NCI-H446 treated with DMSO at 0.1 percent for 48 hours (cell line): Measurements from ENCODE around the gene DGUOK.

Experiments used
- DNase-seq: peaks from one replicate; lab custom pipeline; 2025; lab: John Stamatoyannopoulos, UW

DGUOK gene

DNA sequence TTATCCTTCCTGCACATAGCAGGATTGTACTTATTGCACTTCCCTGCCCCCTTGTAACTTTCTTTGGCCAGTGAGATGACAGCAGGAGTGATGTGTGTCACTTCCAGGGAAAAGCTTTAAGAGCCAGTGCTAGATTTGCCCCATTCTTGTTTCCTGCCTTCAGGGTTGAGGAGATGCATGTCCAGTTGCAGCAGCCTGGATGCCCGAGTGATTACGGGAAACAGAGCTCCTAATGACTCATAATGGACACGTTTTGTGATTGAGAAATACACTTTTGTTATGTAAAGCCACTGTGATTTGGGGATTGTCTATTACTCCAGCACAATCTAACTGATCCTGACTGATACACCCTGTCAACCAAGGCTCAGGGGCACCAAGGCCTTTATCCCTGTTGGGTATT lies 53.0 kb downstream of the DGUOK start:
- no peak for DNase-seq

DNA sequence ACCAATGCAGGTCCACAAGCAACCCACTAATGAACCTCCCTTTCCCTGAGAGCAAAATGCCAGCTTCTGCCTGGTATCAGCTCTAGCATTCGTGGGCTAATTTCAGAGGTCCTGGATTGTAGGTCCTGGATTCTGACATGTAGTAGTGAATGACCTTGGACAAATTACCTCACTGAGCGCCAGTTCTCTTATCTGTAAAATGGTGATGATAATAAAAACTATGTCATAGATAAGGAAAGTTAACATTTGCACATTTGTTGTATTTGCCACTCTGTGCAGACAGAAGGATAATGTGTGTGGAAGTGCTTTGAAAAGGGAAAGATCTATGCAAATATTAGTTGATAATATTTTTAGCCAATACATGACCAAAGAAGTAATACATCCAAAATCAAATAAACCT lies 53.9 kb downstream of the DGUOK start:
- no peak for DNase-seq

DNA sequence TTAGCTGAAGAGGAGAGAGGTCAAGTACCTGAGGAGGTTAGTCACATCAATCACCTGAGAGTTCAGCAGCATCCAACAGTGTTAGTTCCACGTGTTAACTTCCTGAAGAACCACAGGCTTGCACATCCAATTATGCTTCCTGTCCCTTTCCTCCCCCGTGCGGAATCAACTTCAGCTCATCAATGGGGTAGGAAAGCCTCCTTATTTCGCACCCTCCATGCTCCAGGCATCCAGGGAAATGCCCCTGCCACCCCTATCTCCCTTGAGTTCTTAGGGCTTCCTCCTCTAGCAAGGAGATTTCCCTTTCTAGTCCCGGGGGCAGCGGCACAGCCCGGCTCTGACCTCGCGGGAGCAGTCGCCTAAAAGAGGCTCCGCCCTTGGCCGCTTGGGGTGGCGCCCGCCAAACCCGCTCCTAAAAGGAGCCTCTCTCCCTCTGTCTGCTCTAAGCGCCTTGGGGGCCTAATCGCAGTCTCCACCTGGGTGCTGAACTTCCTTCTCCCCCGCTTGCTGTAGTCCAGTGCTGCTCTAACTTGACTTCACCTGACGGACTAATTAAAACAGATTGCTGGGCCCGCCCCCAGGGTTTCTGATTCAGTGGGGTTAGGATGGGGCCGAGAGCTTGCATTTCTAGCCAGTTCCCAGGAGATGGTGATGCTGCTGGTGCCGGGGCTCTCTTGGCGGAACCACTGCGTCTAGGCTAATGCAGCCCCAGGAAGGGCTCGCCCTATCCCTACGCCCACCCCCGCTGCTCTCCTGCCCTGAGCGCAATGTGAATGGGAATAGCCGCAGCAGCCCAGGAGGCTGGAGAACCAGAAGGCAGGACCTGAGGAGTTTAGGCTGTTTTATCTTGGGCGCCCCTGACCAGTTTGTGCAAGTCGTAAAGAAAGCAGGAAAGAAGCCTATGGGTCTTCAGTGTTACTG lies 54.7 kb downstream of the DGUOK start:
- no peak for DNase-seq

DNA sequence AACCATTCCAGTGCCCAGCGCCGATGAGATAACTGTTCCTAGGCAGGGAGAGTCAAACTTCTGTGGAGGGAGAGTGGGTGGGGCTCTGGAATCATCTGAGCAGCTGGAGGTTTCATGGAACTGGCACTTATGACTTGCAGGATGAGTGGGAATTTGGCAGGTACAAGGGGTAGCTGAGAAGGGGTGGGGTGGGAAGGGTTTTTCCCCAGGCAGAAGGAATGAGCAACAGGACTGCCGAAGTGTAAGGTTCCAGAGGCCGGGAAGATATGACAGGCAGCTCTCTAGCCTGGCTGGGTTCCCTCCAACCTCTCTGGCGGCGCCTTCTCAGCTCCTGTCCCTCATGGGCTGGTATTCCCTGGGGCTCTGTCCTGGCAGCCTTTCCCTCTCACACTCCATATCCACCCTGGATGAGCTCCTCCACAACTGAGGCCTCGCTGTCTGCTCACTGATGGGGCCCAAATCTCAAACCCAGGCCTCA lies 55.5 kb downstream of the DGUOK start:
- peak; percentile 83 for DNase-seq

DNA sequence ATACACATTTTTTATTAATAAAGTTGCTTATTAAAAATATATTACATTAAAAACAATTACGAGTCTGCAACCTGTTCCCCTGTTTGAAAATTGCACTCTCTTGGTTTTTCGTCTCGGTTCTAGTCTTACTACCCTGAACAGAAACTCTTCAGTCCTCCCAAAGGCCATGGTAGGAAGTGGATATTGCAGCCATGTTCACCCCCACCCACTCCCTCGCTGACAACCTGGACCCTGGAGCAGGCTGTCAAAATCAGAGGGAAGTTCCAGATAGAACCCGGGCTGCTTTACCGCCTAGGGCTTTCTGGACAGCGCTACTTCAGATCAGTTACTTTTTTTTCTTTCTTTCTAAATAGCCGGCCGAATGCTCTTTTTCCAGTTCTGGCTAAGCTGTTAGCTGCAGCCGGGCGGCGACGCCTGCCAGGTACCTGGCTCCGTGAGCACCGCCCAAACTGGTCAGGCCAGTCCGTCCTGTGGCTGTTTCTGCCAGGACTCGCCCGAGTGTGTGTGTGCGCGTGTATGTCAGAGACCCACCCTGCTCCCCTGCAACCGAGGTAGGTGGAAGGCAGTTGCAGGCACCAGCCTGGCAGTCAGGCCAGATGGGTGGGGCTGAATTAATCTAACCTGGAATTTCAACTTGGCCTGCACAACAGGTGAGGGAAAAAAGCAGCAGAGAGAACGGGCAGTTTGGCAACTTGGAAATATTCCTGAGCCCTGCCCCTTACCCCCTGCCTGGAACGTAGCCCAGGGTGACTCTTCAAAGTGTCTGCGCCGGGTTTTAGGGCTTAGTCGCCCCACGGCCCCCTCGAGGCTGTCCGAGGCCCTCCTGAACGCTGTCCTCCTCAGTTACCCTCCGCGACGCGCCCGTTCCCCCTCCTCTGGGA lies 56.9 kb downstream of the DGUOK start:
- DNase-seq = no peak

DNA sequence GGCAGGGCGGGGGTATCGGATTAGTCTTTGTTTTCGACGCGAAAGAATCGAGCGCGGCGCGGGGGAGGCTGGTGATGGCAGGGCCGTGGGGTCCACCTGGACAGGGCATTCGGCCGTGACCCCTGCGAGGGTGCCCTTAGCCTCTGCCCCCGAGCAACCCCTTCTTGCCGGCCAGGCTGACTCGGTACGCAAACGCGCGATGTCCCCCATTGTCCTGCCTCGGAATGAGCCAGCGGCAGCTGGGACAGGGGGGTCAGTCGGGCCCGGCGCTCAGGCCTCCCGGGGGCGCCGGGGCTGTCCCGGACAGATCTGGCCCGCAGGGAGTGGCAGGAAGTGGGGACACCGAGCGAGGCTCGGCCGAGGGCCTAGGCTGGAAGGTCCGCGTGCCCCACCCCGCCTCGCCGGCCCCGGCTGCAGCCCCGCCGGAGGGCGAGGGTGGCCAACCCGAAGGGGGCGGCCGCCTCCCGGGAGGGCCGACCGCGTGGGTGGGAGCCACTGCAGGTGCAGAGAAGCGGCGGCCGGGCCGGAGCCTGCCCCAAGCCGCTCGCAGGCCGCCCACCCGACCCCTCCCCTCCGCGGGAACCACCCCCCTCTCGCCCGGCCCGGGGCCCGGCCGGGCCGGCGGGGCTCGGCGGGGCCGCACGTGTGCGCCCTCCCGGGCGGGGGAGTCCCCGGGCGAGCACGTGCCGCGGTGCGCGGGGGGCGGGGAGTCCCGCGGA lies 57.7 kb downstream of the DGUOK start, which contains the start of gene TET3:
Gene TET3, plus strand, starts transcription at position 708 of the 719 bp plus-strand sequence. CDS start 1,494 bp downstream, outside the sequence.
- DNase-seq = no peak

DNA sequence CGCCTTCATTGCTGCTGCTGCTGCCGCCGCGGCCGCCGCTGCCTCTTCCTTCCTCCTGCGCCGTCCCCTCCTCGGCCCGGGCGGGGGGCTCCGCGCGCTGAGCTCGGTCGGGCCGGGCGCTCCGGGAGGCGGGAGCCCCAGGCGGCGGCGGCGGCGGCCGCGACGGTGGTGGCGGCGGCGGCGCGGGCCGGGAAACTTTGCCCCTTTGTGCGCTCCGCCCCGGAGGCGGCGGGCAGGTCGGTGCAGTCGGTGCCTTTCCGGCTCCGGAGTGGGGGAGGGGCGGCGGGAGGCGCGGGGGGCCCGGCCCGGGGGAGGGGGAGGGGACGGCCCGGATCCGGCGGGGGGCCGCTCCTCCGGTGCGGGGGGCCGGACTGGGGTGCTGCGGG lies 58.2 kb downstream of the DGUOK start:
- no peak for DNase-seq

DNA sequence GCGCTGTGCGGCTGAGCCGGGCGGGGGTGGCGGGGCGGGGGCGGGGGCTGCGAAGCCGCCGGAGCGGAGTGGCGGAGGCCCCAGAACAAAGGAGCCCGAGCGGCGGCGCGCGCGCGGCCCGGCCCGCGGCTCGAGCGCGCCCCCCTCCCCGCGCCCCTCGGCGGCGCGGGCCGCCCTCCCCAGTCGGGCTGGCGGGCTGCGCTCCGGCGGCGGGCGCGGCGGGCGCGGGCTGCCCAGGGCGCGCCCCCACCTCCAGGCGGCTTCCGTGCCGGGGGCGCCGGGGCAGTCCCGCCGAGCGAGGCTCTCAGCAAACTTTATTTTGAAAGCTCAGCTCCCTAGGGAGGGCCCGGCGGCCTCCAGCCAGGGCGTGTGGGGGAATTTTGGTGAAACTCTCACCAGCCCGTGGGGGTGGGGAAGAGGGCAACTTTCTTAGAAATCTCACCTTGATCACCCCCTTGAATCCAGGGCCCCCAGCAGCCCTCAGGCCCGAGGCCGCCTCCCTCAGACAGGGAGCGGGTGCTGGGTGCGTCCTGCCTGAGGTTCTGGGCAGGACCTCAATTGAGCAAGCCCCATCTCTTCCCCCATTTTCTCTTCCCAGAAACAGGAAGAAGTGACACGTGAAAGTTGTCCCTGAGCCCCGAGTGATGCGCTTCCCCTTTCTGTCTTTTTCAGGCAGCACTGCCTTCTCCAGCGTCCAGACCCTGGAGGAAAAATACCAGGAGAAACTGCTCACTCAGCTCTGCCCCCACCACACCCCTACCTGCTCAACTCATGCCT lies 58.8 kb downstream of the DGUOK start:
- DNase-seq = no peak

DNA sequence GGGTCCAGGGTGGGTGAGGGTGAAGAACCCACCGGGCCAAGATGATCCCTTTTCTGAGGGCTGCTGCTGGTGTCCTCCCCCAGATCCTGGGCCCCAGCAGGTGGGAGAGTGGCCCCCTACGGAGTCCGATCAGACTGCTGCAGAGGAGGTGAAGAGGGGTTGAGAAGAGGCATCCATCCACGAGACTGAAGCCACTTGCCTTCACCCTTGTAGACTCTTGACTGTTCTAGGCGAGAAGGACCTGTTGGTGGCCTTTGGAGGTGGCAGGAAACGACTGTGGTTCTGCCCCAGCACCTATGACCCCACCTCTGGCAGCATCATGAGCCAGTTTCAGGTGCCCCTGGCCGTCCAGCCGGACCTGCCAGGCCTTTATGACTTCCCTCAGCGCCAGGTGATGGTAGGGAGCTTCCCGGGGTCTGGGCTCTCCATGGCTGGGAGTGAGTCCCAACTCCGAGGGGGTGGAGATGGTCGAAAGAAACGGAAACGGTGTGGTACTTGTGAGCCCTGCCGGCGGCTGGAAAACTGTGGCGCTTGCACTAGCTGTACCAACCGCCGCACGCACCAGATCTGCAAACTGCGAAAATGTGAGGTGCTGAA lies 59.5 kb downstream of the DGUOK start:
- DNase-seq = no peak

DNA sequence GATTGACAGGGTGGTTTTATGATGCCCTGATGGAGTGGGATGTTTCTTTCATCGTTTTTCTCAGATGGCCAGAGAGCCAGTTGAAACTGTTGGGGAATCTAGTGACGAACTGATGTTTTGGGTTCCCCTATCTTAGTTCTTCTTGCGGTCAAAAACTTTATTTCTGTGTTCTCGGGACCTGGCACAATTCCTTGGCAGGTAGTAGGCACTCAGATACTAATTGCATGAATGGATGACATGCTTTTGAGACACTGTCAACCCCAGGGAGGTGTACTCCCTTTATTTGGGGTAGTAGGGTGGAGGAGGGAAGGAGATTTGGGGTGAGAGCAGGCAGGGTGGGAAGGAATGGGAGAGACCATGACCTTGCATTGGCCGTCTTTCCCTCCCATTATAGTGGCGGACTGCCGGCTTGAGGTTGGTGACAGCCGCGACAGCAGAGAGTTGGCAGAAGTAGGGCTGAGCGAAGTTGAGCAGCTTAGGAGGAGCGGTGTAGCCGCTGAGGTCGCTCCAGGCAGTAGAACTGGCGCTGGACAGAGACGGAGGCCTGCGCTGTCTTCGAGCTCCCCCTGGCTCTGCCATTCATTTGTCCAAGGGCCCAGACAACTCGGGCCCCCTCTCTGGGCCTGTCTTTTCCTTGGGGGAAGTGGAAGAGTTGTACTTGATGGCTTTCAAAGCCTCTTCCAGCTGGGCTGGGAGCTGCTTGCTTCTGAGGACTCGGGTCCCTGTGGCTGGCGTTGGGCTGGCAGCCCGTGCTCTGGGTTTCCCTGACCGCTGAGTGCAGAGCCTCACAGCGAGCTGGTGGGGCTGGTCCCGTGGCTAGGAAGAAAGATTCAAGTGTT lies 60.6 kb downstream of the DGUOK start:
- no peak for DNase-seq

DNA sequence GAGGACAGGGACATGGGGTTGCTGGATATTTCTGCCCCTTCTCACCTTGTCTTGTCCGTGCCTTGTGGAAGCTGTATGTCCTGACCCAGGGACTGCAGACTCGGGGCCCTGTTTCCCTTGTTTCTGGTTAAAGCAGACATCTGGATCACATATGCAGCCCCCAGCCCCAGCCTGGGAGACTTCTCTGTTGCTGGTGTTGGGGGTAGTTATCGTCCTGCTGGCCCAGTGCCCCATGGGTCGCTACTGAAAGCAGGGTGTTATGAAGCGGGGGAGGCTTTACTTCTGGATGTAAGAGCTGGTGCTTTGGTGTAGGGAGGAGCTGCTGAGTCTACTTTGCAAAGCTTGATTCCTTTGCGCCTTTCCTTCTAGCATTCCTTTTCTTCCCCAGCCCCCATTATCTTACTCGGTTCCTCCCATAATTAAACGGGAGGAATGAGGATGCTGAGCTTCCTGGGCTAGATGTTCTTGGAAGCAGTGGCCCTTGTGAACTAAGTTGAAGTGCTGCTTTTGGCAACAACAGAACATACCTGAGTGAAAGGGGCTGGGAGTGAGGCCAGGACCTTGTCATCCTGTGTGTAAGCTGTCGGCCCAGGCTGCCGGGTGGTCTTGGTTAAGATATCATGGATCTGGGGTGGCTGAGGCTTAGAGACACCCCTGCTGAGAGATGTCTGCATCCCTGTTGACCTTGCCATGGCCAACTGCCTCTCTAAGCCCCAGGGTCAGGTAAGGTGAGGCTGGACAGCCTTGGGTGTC lies 61.4 kb downstream of the DGUOK start:
- DNase-seq = no peak

DNA sequence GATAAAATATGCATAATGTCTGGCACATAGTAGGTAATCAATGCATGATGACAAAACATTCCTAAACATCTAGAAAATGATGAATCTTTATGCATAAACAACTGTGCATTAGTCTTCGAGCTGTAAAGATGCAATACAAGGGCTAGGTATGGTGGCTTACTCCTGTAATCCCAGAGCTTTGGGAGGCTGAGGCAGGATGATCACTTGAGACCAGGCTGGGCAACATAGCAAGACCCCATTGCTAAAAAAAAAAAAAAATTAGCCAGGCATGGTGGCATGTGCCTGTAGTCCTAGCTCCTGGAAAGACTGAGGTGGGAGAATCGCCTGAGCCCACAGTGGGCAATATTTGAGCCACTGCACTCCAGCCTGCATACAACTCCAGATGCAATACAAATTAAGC lies 63.3 kb downstream of the DGUOK start:
- DNase-seq = no peak

DNA sequence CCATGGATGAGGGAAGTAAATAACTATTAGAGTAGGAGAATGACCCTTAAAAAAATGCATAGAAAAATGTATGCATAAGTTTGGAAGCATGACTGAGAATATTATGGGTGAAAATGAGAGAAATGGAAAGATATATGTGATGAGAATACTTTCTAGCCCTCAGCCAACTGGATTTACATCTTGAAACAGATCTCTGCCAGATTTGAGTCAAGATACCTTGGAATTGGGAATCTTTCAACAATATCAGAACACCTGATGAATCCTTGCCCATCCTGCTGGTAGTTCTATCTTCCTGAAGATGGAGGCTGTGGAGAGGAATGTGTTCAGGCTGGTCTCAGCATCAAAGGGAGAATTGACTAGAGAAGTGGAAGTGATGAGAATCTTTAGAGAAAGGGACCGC lies 63.9 kb downstream of the DGUOK start:
- DNase-seq = no peak

DNA sequence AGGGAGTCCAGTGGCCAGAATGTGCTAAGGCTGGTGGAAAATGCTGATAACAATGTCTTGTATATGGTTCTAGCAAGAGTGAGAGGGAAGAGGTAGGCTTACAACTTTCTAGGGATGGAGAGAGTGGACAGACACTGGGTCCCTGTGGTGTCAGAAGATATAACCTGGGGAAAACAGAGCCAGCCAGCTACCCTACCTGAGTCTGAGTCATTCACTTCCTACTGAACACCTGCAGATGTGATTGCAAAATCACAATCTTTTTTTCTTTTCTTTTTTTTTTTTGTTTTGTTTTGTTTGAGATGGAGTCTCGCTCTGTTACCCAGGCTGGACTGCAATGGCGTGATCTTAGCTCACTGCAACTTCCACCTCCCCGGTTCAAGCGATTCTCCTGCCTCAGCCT lies 65.4 kb downstream of the DGUOK start:
- DNase-seq = no peak

DNA sequence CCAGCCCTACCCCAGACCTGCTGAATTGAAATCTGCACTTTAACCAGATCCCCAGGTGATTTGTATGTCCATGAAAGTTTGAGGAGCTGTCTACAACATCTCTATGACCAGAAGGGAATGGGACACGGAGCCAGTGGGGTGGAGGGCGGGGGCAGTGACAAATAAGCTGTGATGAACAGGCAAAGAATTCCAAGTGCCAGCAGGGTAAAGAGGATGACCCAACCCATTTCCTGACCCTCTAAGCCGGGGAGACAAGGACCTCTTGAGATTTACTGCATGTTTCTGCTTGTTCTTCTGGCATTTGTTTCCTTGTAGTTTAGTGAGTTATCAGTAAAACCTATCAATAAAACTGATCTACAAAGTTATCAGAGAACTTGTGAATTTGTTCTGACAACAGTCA lies 66.7 kb downstream of the DGUOK start:
- DNase-seq = no peak

DNA sequence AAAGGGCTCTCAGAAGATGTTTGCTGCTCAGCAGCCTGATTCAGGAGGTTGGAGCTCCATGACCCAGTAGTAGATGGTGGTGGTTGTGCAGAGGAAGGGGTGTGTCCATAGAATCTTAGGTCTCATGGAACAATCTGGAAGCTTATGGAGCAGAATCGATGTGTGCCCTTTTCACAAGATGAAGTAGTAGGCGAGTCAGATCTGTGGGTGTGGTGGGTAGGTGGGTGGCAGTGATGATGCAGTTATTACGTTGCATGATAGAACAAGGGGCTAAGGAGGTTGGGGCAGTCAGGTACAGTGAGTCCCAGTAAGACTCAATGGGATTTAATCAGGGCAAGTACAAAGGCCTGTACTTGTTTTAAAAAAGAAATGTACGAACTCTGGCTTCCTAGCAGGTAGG lies 67.1 kb downstream of the DGUOK start:
- no peak for DNase-seq

DNA sequence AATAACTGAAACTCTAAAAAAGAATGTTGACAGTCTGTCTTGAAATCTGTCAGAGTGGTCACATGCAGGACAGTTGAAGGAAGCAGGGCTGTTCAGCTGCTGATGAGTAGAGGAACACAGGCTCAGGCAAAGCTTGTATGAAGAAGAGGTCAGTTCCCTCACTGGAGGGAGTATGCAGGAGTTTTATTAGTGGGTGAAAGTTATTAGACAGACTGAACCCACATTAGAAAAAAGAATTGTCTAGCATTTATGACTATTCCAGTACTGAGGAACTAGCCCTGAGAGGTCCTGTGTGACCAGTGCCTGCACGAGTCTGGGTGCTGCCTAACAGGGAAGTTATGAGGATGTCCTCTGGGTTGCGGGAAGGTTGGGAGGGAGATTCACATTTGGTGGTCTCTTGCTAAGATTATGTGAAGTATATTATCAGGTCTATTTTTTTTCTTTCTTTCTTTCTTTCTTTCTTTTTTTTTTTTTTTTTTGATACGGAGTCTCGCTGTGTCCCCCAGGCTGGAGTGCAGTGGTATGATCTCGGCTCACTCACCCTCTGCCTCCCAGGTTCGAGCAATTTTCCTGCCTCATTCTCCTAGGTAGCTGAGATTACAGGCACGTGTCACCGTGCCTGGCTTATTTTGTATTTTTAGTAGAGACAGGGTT lies 67.6 kb downstream of the DGUOK start:
- no peak for DNase-seq

DNA sequence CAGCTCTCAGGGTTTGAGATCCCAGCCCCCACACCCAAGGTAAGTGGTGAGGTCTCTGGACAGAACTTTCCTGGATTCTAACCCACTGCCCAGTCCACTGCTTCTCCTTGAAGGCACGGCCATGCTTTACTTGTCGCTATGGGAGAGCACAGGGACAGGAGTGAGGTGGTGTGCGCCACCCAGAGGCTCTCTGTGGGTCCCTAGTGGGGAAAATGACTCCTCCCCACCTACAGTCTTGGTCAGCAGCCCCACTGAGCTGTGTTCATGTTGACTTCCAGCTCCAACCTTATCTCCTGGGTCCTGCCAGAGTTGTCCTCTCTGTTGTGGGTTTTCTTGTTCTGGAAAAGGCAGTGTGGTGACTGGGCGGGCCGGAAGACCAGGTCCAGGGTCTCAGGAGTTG lies 69.1 kb downstream of the DGUOK start:
- DNase-seq = no peak

DNA sequence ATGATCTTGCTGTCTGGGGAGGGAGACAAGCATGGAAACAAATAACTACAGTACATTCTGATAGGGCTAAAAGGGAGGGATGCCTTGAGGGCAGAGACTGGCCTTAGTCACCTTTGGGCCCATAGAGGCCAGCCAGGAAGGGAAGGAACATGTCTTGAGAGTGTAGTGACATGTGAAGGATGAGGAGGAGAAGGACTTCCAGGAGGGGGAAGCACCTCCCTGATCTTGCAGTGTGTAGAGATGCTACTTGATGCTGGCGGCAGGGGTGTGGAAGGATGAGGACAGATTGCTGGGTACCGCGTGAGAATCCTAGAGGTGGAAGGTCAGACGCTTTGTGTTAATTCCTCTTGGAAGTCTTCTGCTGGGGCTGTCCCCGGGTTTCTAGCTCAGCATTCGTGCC lies 71.1 kb downstream of the DGUOK start:
- no peak for DNase-seq
